Left lung (tissue), 10 donors: ENCODE data around the gene PLOD1. TPM values are rescaled to one million over a fixed set of nuclear protein-coding genes. Genes with fewer than 3 reads are reported as not detected.

Experiments used
- ATAC-seq: fragments of 200-7000 bp; cut with Tn5 transposase; one replicate; pipeline ENCODE4 v1.9.1; 2020; ENCODE audit warnings: moderate library complexity
- DNase-seq, 4 donors: peaks; one replicate each; pipeline ENCODE4 v3.0.0-alpha.2; 2013 to 2020
- H3K27ac ChIP-seq, 2 donors: fragments of 200-600 bp; sonication (generic) in 1 of 2; one replicate each; pipeline versions ENCODE4 v1.5.0 to v1.8.0; 2020 to 2021
- H3K27me3 ChIP-seq, 2 donors: fragments of 200-600 bp; sonication (generic) in 1 of 2; one replicate each; pipeline versions ENCODE4 v1.5.0 to v1.8.0; 2020 to 2021
- H3K36me3 ChIP-seq, 2 donors: fragments of 200-600 bp; sonication (generic) in 1 of 2; one replicate each; pipeline versions ENCODE4 v1.5.0 to v1.8.0; 2020 to 2021
- H3K4me1 ChIP-seq, 2 donors: fragments of 200-600 bp; one replicate each; pipeline ENCODE4 v1.8.0; 2021
- H3K4me3 ChIP-seq, 2 donors: fragments of 200-600 bp; sonication (generic) in 1 of 2; one replicate each; pipeline versions ENCODE4 v1.5.0 to v1.8.0; 2020 to 2021; ENCODE audit warnings: mild to moderate bottlenecking in 1 of 2
- H3K9me3 ChIP-seq, 2 donors: fragments of 200-600 bp; sonication (generic) in 1 of 2; one replicate each; pipeline versions ENCODE4 v1.5.0 to v1.8.0; 2020 to 2021
- CTCF ChIP-seq, 2 donors: fragments of 200-600 bp; sonication (generic) in 1 of 2; IDR thresholded peaks; one replicate each; pipeline versions ENCODE4 v1.5.0 to v1.8.0; 2021; ENCODE audit warnings: antibody characterized with exemption in 2 of 2
- intact Hi-C, 2 donors: fragments of 100-400 bp; cut with DNase I; formaldehyde crosslinking; loops; one replicate each; pipeline versions ENCODE4 v1.11.2 to v1.14.2; 2022
- polyA plus RNA-seq, 6 donors: library from polyadenylated mRNA; unstranded; fragments of 120-200 nt; gene quantifications; one replicate each; pipeline ENCODE4 v1.2.1, GENCODE V29; 2013; ENCODE audit not compliant: insufficient read length in 6 of 6
- total RNA-seq, 2 donors: library from RNA; stranded (reverse); fragmentation: NEBNext Ultra II Directional; extraction: Animal tissue kit (Norgen Biotek cat#: 25700); gene quantifications; one replicate each; pipeline ENCODE4 v1.2.1, GENCODE V29; 2021
- donor health status: DM: no; HTN: yes; CAD: no.
- donor health status: DM: no; HTN: no; CAD: no.

Gene PLOD1
- total and polyA plus RNA-seq, 8 donors: 114 to 159 (median 131) TPM

GRCh38 chr1:12009318-12009947 lies 74.9 kb downstream of the PLOD1 start:
- intact Hi-C loops: no loop called here
- H3K27ac ChIP-seq: no peak overlapping the region
- H3K4me1 ChIP-seq: peaks cover 0 to 5% of the 10 kb centered on the region in 2 donors
- H3K27me3 ChIP-seq: no peaks in the 10 kb centered on the region
- no peaks in the 10 kb centered on the region for H3K9me3 ChIP-seq
- peaks cover 0 to 87% of the 10 kb centered on the region in 2 donors for H3K36me3 ChIP-seq
- TF ChIP-seq CTCF (IDR thresholded peaks at IDR 0.05): no peak
- peak in 1 of 4 donors; percentile 45 for DNase-seq
- H3K4me3 ChIP-seq: no peak overlapping the region
- ATAC-seq: no peak

- H3K36me3 ChIP-seq: peaks cover 0 to 72% of the 10 kb centered on the region in 2 donors
- TF ChIP-seq CTCF (IDR thresholded peaks at IDR 0.05): no peak
- DNase-seq (peak in 1 of 4 donors; percentile 20), ATAC-seq (no peak)
- no peaks in the 10 kb centered on the region for H3K9me3 ChIP-seq
- intact Hi-C loops: no loop called here
- no peak overlapping the region for H3K27ac ChIP-seq
- peaks cover 0 to 5% of the 10 kb centered on the region in 2 donors for H3K4me1 ChIP-seq
- no peak overlapping the region for H3K4me3 ChIP-seq
- H3K27me3 ChIP-seq: no peaks in the 10 kb centered on the region
Measured at GRCh38 chr1:12010746-12011570, 76.4 kb downstream of the PLOD1 start.

- ATAC-seq (no peak), DNase-seq (peak in 1 of 4 donors; percentile 28)
- intact Hi-C loops: no loop called here
- H3K4me1 ChIP-seq: peaks cover 0 to 5% of the 10 kb centered on the region in 2 donors
- no peak overlapping the region for H3K27ac ChIP-seq
- no peak for TF ChIP-seq CTCF (IDR thresholded peaks at IDR 0.05)
- peaks cover 0 to 61% of the 10 kb centered on the region in 2 donors for H3K36me3 ChIP-seq
- H3K9me3 ChIP-seq: no peaks in the 10 kb centered on the region
- H3K27me3 ChIP-seq: no peaks in the 10 kb centered on the region
- no peak overlapping the region for H3K4me3 ChIP-seq
Measured at GRCh38 chr1:12011998-12012397, 77.5 kb downstream of the PLOD1 start.

- TF ChIP-seq CTCF (IDR thresholded peaks at IDR 0.05): no peak
- Histone ChIP-seq H3K9me3 (no peaks in the 10 kb centered on the region), H3K27ac (no peak overlapping the region), H3K27me3 (no peaks in the 10 kb centered on the region), H3K4me1 (peaks cover 0 to 5% of the 10 kb centered on the region in 2 donors), H3K4me3 (no peak overlapping the region), H3K36me3 (peaks cover 0 to 54% of the 10 kb centered on the region in 2 donors)
- DNase-seq: peak in 1 of 4 donors; percentile 15
- ATAC-seq: no peak
- intact Hi-C loops: no loop called here
Measured at GRCh38 chr1:12012560-12013316, 78.2 kb downstream of the PLOD1 start.
